Measurements from ENCODE around the gene RNU6-1. TPM values are rescaled to one million over a fixed set of nuclear protein-coding genes. Genes with fewer than 3 reads are reported as not detected.
A peak's percentile ranks its signal among the peaks of the same experiment; 100 is the strongest.

Gene RNU6-1
- not detected for total RNA-seq
- not detected for polyA plus RNA-seq

DNA sequence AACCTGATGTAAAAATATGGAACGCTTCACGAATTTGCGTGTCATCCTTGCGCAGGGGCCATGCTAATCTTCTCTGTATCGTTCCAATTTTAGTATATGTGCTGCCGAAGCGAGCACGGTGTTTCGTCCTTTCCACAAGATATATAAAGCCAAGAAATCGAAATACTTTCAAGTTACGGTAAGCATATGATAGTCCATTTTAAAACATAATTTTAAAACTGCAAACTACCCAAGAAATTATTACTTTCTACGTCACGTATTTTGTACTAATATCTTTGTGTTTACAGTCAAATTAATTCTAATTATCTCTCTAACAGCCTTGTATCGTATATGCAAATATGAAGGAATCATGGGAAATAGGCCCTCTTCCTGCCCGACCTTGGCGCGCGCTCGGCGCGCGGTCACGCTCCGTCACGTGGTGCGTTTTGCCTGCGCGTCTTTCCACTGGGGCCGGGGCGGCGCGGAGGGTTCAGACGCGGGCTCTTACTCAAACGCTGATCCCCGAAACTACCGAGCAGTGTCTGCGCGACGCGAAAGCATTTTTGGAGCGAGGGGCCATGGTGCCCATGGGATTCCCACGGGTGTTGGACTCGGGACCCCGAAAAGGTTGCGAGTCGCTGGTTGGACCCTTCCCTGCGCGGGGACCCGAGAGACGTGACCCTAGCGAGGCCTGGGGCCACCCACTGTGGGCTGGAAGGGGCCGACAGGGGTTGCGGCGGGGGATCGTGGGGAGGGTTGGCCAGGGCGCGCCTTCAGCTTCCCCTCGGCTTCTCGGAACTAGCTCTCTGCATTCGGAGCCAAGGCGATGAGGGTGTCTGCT, at the start of gene RNU6-1:
RNU6-1 (minus strand) TSS at position 117 of the 820 bp plus-strand sequence.
- intact Hi-C loops (cut with DNase I), result loop anchor here (5.0 kb wide), 3 partner anchors 298 to 437 kb away; partner anchors contain the start of genes C15orf61, FEM1B and MAP2K5
- H3K9me3 ChIP-seq, result no peaks in the 10 kb centered on the region
- peak; percentile 92 to 96 for TF ChIP-seq POLR2A (IDR thresholded peaks at IDR 0.05)
- TF ChIP-seq CTCF (IDR thresholded peaks at IDR 0.05), result no peak
- TF ChIP-seq EP300 (IDR thresholded peaks at IDR 0.05), result peak in 1 of 4 donors; percentile 52
- peak; percentile 96 to 98 (median 97) for TF ChIP-seq POLR2AphosphoS5 (IDR thresholded peaks at IDR 0.05)
- H3K4me3 ChIP-seq, result peak within 1 kb of the TSS; percentile 89 to 95 (median 91)
- H3K27me3 ChIP-seq, result peaks cover 8 to 11% (median 9%) of the 10 kb centered on the region in 3 donors
- H3K36me3 ChIP-seq, result no peaks in the 10 kb centered on the region
- 0% methylated on average over 62 of the region's 62 CpGs for whole genome bisulfite sequencing, 2 donors
- peak; percentile 97 for DNase-seq
- peaks cover 0 to 62% (median 51%) of the 10 kb centered on the region in 4 donors for H3K4me1 ChIP-seq
- peak within 1 kb of the TSS; percentile 97 to 100 (median 99) for H3K27ac ChIP-seq

GRCh38 chr15:67887776-67888175, 47.9 kb upstream of the RNU6-1 start:
- Histone ChIP-seq H3K36me3 (no peaks in the 10 kb centered on the region), H3K27me3 (no peaks in the 10 kb centered on the region), H3K27ac (no peak overlapping the region), H3K4me1 (peaks cover 0 to 44% (median 39%) of the 10 kb centered on the region in 4 donors), H3K4me3 (no peak overlapping the region), H3K9me3 (no peaks in the 10 kb centered on the region)
- WGBS, 2 donors, result 66 to 89% methylated on average over 2 of the region's 2 CpGs
- intact Hi-C loops (cut with DNase I), result loop anchor here (5.0 kb wide), 1 partner anchor 35 kb away; no protein-coding TSS in a partner anchor
- DNase-seq, result no peak
- TF ChIP-seq POLR2A (IDR thresholded peaks at IDR 0.05) (no peak), EP300 (IDR thresholded peaks at IDR 0.05) (no peak), CTCF (IDR thresholded peaks at IDR 0.05) (no peak), POLR2AphosphoS5 (IDR thresholded peaks at IDR 0.05) (no peak)

GRCh38 chr15:67885861-67886260, 46.0 kb upstream of the RNU6-1 start:
- H3K4me1 ChIP-seq, result peaks cover 0 to 34% (median 26%) of the 10 kb centered on the region in 4 donors
- intact Hi-C loops (cut with DNase I), result loop anchor here (5.0 kb wide), 1 partner anchor 36 kb away; no protein-coding TSS in a partner anchor
- H3K36me3 ChIP-seq, result no peaks in the 10 kb centered on the region
- H3K27ac ChIP-seq, result no peak overlapping the region
- H3K4me3 ChIP-seq, result no peak overlapping the region
- TF ChIP-seq EP300 (IDR thresholded peaks at IDR 0.05) (no peak), CTCF (IDR thresholded peaks at IDR 0.05) (no peak), POLR2AphosphoS5 (IDR thresholded peaks at IDR 0.05) (no peak), POLR2A (IDR thresholded peaks at IDR 0.05) (no peak)
- H3K9me3 ChIP-seq, result no peaks in the 10 kb centered on the region
- no peak for DNase-seq
- H3K27me3 ChIP-seq, result no peaks in the 10 kb centered on the region

DNA sequence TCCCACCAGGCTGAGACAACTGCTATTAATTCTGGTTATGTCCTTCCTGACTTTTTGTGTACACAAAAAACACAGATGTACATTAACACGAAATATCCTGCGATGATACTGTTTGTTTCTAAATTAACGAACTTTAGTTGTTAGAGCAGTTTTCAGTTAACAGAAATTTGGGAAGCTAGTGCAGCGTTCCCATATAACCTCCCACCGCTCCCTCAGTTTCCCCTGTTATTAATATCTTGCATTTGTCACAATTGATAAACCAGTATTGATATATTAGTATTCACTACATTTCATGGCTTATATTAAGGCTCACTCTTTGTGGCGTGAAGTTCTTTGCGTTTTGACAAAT, 45.3 kb upstream of the RNU6-1 start:
- no peaks in the 10 kb centered on the region for H3K36me3 ChIP-seq
- intact Hi-C loops (cut with DNase I), result loop anchor here (5.0 kb wide), 1 partner anchor 37 kb away; no protein-coding TSS in a partner anchor
- H3K9me3 ChIP-seq, result no peaks in the 10 kb centered on the region
- TF ChIP-seq POLR2AphosphoS5 (IDR thresholded peaks at IDR 0.05) (no peak), CTCF (IDR thresholded peaks at IDR 0.05) (no peak), POLR2A (IDR thresholded peaks at IDR 0.05) (no peak), EP300 (IDR thresholded peaks at IDR 0.05) (no peak)
- 50 to 65% methylated on average over 7 of the region's 7 CpGs for WGBS, 2 donors
- peak overlapping the region; percentile 29 to 60 (median 54) for H3K4me3 ChIP-seq
- no peaks in the 10 kb centered on the region for H3K27me3 ChIP-seq
- DNase-seq, result no peak
- H3K27ac ChIP-seq, result peak overlapping the region; percentile 82 to 90 (median 86)
- H3K4me1 ChIP-seq, result peaks cover 0 to 37% (median 30%) of the 10 kb centered on the region in 4 donors

All from sigmoid colon (tissue), 7 donors.